ENCODE measurements around the gene CCNL1. TPM values are rescaled to one million over a fixed set of nuclear protein-coding genes. Genes with fewer than 3 reads are reported as not detected.

The CCNL1 gene
- total and polyA plus RNA-seq, 9 donors: 68.6 to 95.8 (median 75.2) TPM

GRCh38 chr3:157159037-157159761 is 748 bp downstream of the CCNL1 start:
- peaks cover 13% of the 10 kb centered on the region for H3K36me3 ChIP-seq (ENCODE audit: control insufficient read depth, insufficient read depth, low read length)
- no peaks in the 10 kb centered on the region for H3K9me3 ChIP-seq (replicated peaks; ENCODE audit: control insufficient read depth, low read depth, low read length)
- peaks cover 10% of the 10 kb centered on the region for H3K4me1 ChIP-seq (ENCODE audit: control insufficient read depth, insufficient read depth, low read length)
- no peaks in the 10 kb centered on the region for H3K27me3 ChIP-seq (ENCODE audit: control insufficient read depth, insufficient read depth, low read length)
- DNase-seq: peak; percentile 74
- H3K27ac ChIP-seq (ENCODE audit: low read length): peak overlapping the region; percentile 100
- under 1% methylated on average over 28 of the region's 46 CpGs for WGBS (ENCODE audit: insufficient coverage)
- peak overlapping the region; percentile 99 for H3K4me3 ChIP-seq (ENCODE audit: low read length)

DNA sequence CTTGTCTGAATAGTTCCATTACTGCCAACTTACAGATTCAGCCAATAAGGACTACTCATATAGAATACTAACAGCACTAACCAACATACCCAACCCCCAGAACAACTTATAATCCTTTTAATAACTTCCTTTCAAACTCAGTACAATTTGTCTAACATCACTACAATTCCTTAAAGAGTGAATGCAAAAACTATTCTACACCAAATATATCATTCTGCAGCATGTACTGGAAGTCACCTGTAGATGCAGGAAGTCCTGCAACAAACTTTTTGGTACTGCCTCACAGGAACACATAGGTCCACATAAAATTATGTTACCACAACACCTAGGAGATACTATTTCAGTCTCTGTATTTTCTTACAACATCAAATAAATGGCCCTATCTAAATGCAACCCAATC is 2.1 kb downstream of the CCNL1 start:
- peaks cover 13% of the 10 kb centered on the region for H3K36me3 ChIP-seq (ENCODE audit: control insufficient read depth, insufficient read depth, low read length)
- H3K4me1 ChIP-seq (ENCODE audit: control insufficient read depth, insufficient read depth, low read length): peaks cover 10% of the 10 kb centered on the region
- H3K9me3 ChIP-seq (replicated peaks; ENCODE audit: control insufficient read depth, low read depth, low read length): no peaks in the 10 kb centered on the region
- H3K27me3 ChIP-seq (ENCODE audit: control insufficient read depth, insufficient read depth, low read length): no peaks in the 10 kb centered on the region
- DNase-seq: no peak
- H3K27ac ChIP-seq (ENCODE audit: low read length): no peak overlapping the region
- no peak overlapping the region for H3K4me3 ChIP-seq (ENCODE audit: low read length)

GRCh38 chr3:157156837-157157635 is 2.9 kb downstream of the CCNL1 start:
- H3K4me3 ChIP-seq (ENCODE audit: low read length): no peak overlapping the region
- no peaks in the 10 kb centered on the region for H3K9me3 ChIP-seq (replicated peaks; ENCODE audit: control insufficient read depth, low read depth, low read length)
- peaks cover 13% of the 10 kb centered on the region for H3K36me3 ChIP-seq (ENCODE audit: control insufficient read depth, insufficient read depth, low read length)
- DNase-seq: no peak
- no peak overlapping the region for H3K27ac ChIP-seq (ENCODE audit: low read length)
- H3K4me1 ChIP-seq (ENCODE audit: control insufficient read depth, insufficient read depth, low read length): peaks cover 10% of the 10 kb centered on the region
- WGBS (ENCODE audit: insufficient coverage): 60% methylated on average over 1 of the region's 7 CpGs
- no peaks in the 10 kb centered on the region for H3K27me3 ChIP-seq (ENCODE audit: control insufficient read depth, insufficient read depth, low read length)

DNA sequence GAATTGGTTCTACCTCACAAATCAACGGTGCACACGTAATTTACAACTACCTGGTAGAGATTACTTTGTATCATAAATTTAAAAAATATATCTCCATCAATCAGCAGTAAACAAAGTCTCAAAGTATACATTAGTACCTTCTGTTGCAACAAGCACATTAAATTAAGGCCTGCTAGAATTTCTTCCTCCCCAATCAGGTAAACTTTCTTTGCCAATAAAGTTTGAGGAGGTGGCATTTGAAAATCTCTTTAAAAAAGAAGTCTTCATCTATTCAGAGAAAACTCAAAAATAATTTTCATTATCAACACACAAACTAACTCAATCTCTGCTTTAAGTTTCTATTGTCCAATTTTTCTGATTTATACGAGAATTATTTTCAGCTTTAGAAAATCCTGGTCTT is 4.4 kb downstream of the CCNL1 start:
- Histone ChIP-seq H3K27ac (ENCODE audit: low read length) (no peak overlapping the region), H3K4me3 (ENCODE audit: low read length) (no peak overlapping the region), H3K4me1 (ENCODE audit: control insufficient read depth, insufficient read depth, low read length) (peaks cover 6% of the 10 kb centered on the region), H3K36me3 (ENCODE audit: control insufficient read depth, insufficient read depth, low read length) (peaks cover 21% of the 10 kb centered on the region), H3K9me3 (replicated peaks; ENCODE audit: control insufficient read depth, low read depth, low read length) (no peaks in the 10 kb centered on the region), H3K27me3 (ENCODE audit: control insufficient read depth, insufficient read depth, low read length) (no peaks in the 10 kb centered on the region)
- DNase-seq: no peak
- no CpG with 5 or more reads among the region's 3 CpGs for WGBS (ENCODE audit: insufficient coverage)

GRCh38 chr3:157154563-157155330 is 5.2 kb downstream of the CCNL1 start:
- peaks cover 25% of the 10 kb centered on the region for H3K36me3 ChIP-seq (ENCODE audit: control insufficient read depth, insufficient read depth, low read length)
- no peak for DNase-seq
- H3K27ac ChIP-seq (ENCODE audit: low read length): no peak overlapping the region
- no peaks in the 10 kb centered on the region for H3K9me3 ChIP-seq (replicated peaks; ENCODE audit: control insufficient read depth, low read depth, low read length)
- no CpG with 5 or more reads among the region's 6 CpGs for WGBS (ENCODE audit: insufficient coverage)
- no peaks in the 10 kb centered on the region for H3K27me3 ChIP-seq (ENCODE audit: control insufficient read depth, insufficient read depth, low read length)
- peaks cover 6% of the 10 kb centered on the region for H3K4me1 ChIP-seq (ENCODE audit: control insufficient read depth, insufficient read depth, low read length)
- H3K4me3 ChIP-seq (ENCODE audit: low read length): no peak overlapping the region

DNA sequence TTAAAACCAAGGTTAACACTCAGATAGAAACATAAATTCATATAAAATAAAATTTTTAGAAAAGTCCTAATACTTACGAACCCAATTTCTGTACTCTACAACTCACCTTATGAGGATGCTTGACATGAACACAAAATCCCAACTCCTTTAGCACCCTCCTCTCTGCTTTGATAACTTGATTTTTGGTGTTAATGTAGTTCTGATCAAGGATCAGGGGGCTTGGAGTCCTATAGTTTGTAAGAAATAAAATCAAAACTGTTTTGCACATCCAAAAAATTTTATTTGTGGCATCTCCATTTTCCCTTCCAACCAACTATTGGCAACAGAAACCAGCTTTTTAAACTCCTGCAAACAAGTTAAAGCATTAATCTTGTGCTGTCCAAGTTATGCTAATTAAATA is 7.0 kb downstream of the CCNL1 start:
- no CpG with 5 or more reads among the region's 1 CpG for WGBS (ENCODE audit: insufficient coverage)
- H3K4me3 ChIP-seq (ENCODE audit: low read length): no peak overlapping the region

GRCh38 chr3:157152438-157152837 is 7.5 kb downstream of the CCNL1 start:
- Histone ChIP-seq H3K36me3 (ENCODE audit: control insufficient read depth, insufficient read depth, low read length) (peaks cover 32% of the 10 kb centered on the region), H3K27ac (ENCODE audit: low read length) (no peak overlapping the region), H3K27me3 (ENCODE audit: control insufficient read depth, insufficient read depth, low read length) (no peaks in the 10 kb centered on the region), H3K4me3 (ENCODE audit: low read length) (no peak overlapping the region), H3K9me3 (replicated peaks; ENCODE audit: control insufficient read depth, low read depth, low read length) (no peaks in the 10 kb centered on the region), H3K4me1 (ENCODE audit: control insufficient read depth, insufficient read depth, low read length) (peaks cover 2% of the 10 kb centered on the region)
- WGBS (ENCODE audit: insufficient coverage): no CpG with 5 or more reads among the region's 2 CpGs
- no peak for DNase-seq

More for the DNA sequence above, 7.0 kb downstream of the CCNL1 start:
- peaks cover 34% of the 10 kb centered on the region for H3K36me3 ChIP-seq (ENCODE audit: control insufficient read depth, insufficient read depth, low read length)
- H3K4me1 ChIP-seq (ENCODE audit: control insufficient read depth, insufficient read depth, low read length): peaks cover 2% of the 10 kb centered on the region
- DNase-seq: no peak
- no peak overlapping the region for H3K27ac ChIP-seq (ENCODE audit: low read length)
- H3K9me3 ChIP-seq (replicated peaks; ENCODE audit: control insufficient read depth, low read depth, low read length): no peaks in the 10 kb centered on the region
- no peaks in the 10 kb centered on the region for H3K27me3 ChIP-seq (ENCODE audit: control insufficient read depth, insufficient read depth, low read length)

- Histone ChIP-seq H3K27me3 (ENCODE audit: control insufficient read depth, insufficient read depth, low read length) (no peaks in the 10 kb centered on the region), H3K27ac (ENCODE audit: low read length) (no peak overlapping the region), H3K4me1 (ENCODE audit: control insufficient read depth, insufficient read depth, low read length) (no peaks in the 10 kb centered on the region), H3K36me3 (ENCODE audit: control insufficient read depth, insufficient read depth, low read length) (peaks cover 31% of the 10 kb centered on the region), H3K9me3 (replicated peaks; ENCODE audit: control insufficient read depth, low read depth, low read length) (no peaks in the 10 kb centered on the region), H3K4me3 (ENCODE audit: low read length) (no peak overlapping the region)
- no CpG with 5 or more reads among the region's 2 CpGs for WGBS (ENCODE audit: insufficient coverage)
- DNase-seq: no peak
Measured at GRCh38 chr3:157151627-157152026, 8.3 kb downstream of the CCNL1 start.

DNA sequence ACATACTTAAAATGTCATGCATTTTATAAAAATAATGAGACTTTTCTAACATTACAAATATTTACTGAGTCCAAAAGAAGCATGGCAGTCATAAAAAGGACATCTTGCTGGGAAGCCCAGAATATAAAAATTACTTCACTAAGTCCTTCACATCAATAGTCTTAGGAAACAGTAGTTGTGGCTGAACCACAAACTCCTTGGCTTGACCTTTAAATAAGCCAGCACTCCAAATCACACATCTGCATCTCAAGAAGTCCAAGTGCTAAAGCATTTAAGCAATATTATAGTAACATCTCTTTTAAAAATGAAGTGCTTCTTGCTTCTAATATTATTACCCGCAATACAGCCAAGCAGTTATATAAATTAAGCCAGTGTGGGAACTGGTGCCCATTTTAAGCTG is 8.8 kb downstream of the CCNL1 start:
- WGBS (ENCODE audit: insufficient coverage): no CpG with 5 or more reads among the region's 1 CpG
- Histone ChIP-seq H3K9me3 (replicated peaks; ENCODE audit: control insufficient read depth, low read depth, low read length) (no peaks in the 10 kb centered on the region), H3K4me1 (ENCODE audit: control insufficient read depth, insufficient read depth, low read length) (no peaks in the 10 kb centered on the region), H3K36me3 (ENCODE audit: control insufficient read depth, insufficient read depth, low read length) (peaks cover 31% of the 10 kb centered on the region), H3K4me3 (ENCODE audit: low read length) (no peak overlapping the region), H3K27ac (ENCODE audit: low read length) (no peak overlapping the region), H3K27me3 (ENCODE audit: control insufficient read depth, insufficient read depth, low read length) (no peaks in the 10 kb centered on the region)
- no peak for DNase-seq

DNA sequence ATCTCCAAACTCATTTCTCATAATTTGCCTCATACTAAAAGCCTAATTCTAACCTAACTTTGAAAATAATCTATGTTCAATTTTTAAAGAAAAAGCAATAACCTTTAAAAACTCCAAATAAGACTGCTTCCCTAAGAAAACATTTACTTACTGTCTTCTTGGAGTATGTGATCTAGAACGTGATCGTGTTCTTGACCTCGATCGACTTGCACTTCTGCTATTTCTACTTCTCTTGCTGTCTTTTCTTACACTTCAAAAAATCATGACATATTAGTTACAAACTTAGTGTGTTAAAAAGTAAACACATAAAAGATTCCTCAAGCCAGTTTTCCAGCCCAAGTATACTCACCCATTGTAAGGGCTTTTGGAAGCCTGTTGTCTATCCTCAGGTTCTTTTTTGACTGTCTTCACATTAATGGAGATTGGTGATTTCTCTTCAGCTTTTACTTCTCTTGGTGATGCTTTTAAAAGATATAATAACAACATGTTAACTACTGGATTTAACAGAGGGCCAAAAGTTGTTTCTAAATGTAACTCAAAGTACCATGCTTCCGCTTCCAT is 10.7 kb downstream of the CCNL1 start:
- Histone ChIP-seq H3K27me3 (ENCODE audit: control insufficient read depth, insufficient read depth, low read length) (no peaks in the 10 kb centered on the region), H3K4me1 (ENCODE audit: control insufficient read depth, insufficient read depth, low read length) (no peaks in the 10 kb centered on the region), H3K4me3 (ENCODE audit: low read length) (no peak overlapping the region), H3K27ac (ENCODE audit: low read length) (no peak overlapping the region), H3K9me3 (replicated peaks; ENCODE audit: control insufficient read depth, low read depth, low read length) (no peaks in the 10 kb centered on the region), H3K36me3 (ENCODE audit: control insufficient read depth, insufficient read depth, low read length) (peaks cover 42% of the 10 kb centered on the region)
- no peak for DNase-seq
- WGBS (ENCODE audit: insufficient coverage): no CpG with 5 or more reads among the region's 5 CpGs

Measured in muscle of leg (tissue), 11 donors.